NB4 (cell line): Measurements from ENCODE around the gene QSER1.

Experiments used
- DNase-seq: peaks from one replicate; pipeline ENCODE4 v3.0.0; 2010; ENCODE audit warnings: low read depth
- H3K4me3 ChIP-seq: one replicate; pipeline ENCODE4 v1.5.1; 2011; ENCODE audit warnings: mild to moderate bottlenecking, low read depth, low read length, moderate library complexity
- CTCF ChIP-seq: IDR thresholded peaks from one replicate; pipeline ENCODE4 v1.5.1; 2012; ENCODE audit warnings: low read depth, low read length
- MAX ChIP-seq: IDR thresholded peaks from 2 replicates; pipeline ENCODE4 v1.6.1; 2011; ENCODE audit warnings: low read depth, low read length
- MYC ChIP-seq: IDR thresholded peaks from 2 replicates; pipeline ENCODE4 v1.6.1; 2011; ENCODE audit warnings: low read depth, low read length
- POLR2A ChIP-seq: IDR thresholded peaks from 2 replicates; pipeline ENCODE4 v1.6.1; 2011; ENCODE audit warnings: mild to moderate bottlenecking; ENCODE audit not compliant: insufficient read length; ENCODE audit errors: extremely low read depth

The QSER1 gene

GRCh38 chr11:32892355-32893092 lies at the start of gene QSER1:
Gene QSER1 (plus strand): TSS chr11:32892811. CDS start chr11:32893126, 315 bp downstream.
- peak; percentile 80 for TF ChIP-seq MYC
- TF ChIP-seq MAX: peak; percentile 41; the same call in 1 of the 2 replicates
- peak; percentile 74 for TF ChIP-seq POLR2A
- TF ChIP-seq CTCF: no peak
- peak within 1 kb of the TSS; percentile 76 for H3K4me3 ChIP-seq
- peak; percentile 88 for DNase-seq

GRCh38 chr11:32843544-32843943 lies 49.1 kb upstream of the QSER1 start:
- no peak for TF ChIP-seq MAX
- no peak for TF ChIP-seq CTCF
- TF ChIP-seq POLR2A: no peak
- no peak for TF ChIP-seq MYC
- no peak overlapping the region for H3K4me3 ChIP-seq
- no peak for DNase-seq

GRCh38 chr11:32847511-32847910 lies 45.1 kb upstream of the QSER1 start:
- TF ChIP-seq POLR2A (no peak), MYC (no peak), CTCF (no peak)
- no peak overlapping the region for H3K4me3 ChIP-seq
- DNase-seq: peak; percentile 21

- TF ChIP-seq POLR2A: no peak
- no peak for TF ChIP-seq MYC
- TF ChIP-seq CTCF: no peak
- TF ChIP-seq MAX: no peak
- no peak for DNase-seq
- no peak overlapping the region for H3K4me3 ChIP-seq
Observed at GRCh38 chr11:32849761-32850160, 42.9 kb upstream of the QSER1 start.

GRCh38 chr11:32851251-32851650 lies 41.4 kb upstream of the QSER1 start:
- TF ChIP-seq MYC: no peak
- TF ChIP-seq POLR2A: no peak
- no peak for TF ChIP-seq MAX
- no peak for TF ChIP-seq CTCF
- H3K4me3 ChIP-seq: no peak overlapping the region

GRCh38 chr11:32852207-32852606 lies 40.4 kb upstream of the QSER1 start:
- H3K4me3 ChIP-seq: no peak overlapping the region
- DNase-seq: peak; percentile 18
- TF ChIP-seq MAX (no peak), MYC (no peak), CTCF (no peak), POLR2A (no peak)

More at GRCh38 chr11:32851251-32851650, 41.4 kb upstream of the QSER1 start:
- no peak for DNase-seq
